ENCODE measurements around the gene GDA.

The GDA gene

GRCh38 chr9:72204062-72204461 lies 54.8 kb downstream of the GDA start:
- TF ChIP-seq CTCF (IDR thresholded peaks at IDR 0.05; ENCODE audit: low read depth, low read length): no peak

GRCh38 chr9:72205513-72205912 lies 56.3 kb downstream of the GDA start:
- no peak for DNase-seq (ENCODE audit: extremely low read depth, low read depth)

More at GRCh38 chr9:72204062-72204461, 54.8 kb downstream of the GDA start:
- DNase-seq (ENCODE audit: extremely low read depth, low read depth): no peak

GRCh38 chr9:72207278-72207677 lies 58.0 kb downstream of the GDA start:
- TF ChIP-seq CTCF (IDR thresholded peaks at IDR 0.05; ENCODE audit: low read depth, low read length): no peak
- DNase-seq (ENCODE audit: extremely low read depth, low read depth): no peak

More at GRCh38 chr9:72205513-72205912, 56.3 kb downstream of the GDA start:
- no peak for TF ChIP-seq CTCF (IDR thresholded peaks at IDR 0.05; ENCODE audit: low read depth, low read length)

- DNase-seq (ENCODE audit: extremely low read depth, low read depth): no peak
- TF ChIP-seq CTCF (IDR thresholded peaks at IDR 0.05; ENCODE audit: low read depth, low read length): no peak
These were observed 61.3 kb downstream of the GDA start for GRCh38 chr9:72210522-72210921.

- TF ChIP-seq CTCF (IDR thresholded peaks at IDR 0.05; ENCODE audit: low read depth, low read length): no peak
- no peak for DNase-seq (ENCODE audit: extremely low read depth, low read depth)
These were observed 61.8 kb downstream of the GDA start for GRCh38 chr9:72211047-72211446.

GRCh38 chr9:72213906-72214305 lies 64.7 kb downstream of the GDA start:
- DNase-seq (ENCODE audit: extremely low read depth, low read depth): no peak

GRCh38 chr9:72217306-72217842 lies 68.1 kb downstream of the GDA start:
- no peak for TF ChIP-seq CTCF (IDR thresholded peaks at IDR 0.05; ENCODE audit: low read depth, low read length)
- no peak for DNase-seq (ENCODE audit: extremely low read depth, low read depth)

More at GRCh38 chr9:72213906-72214305, 64.7 kb downstream of the GDA start:
- TF ChIP-seq CTCF (IDR thresholded peaks at IDR 0.05; ENCODE audit: low read depth, low read length): no peak
